HG03175 (cell line): Measurements from ENCODE around the gene DCST2.
"Not testable (repeated sequence)": the region's sequence is repeated elsewhere in the genome, so short reads cannot be mapped to it uniquely, and the experiment has no call there.

Experiments
- ATAC-seq: cut with Tn5 transposase; IDR thresholded peaks from one replicate; pipeline ENCODE4 v1.9.1; 2021; ENCODE audit warnings: mild to moderate bottlenecking, moderate library complexity; ENCODE audit not compliant: unreplicated experiment

The DCST2 gene

GRCh38 chr1:155000726-155001424 lies 32.7 kb downstream of the DCST2 start:
- ATAC-seq: peak; percentile 37

GRCh38 chr1:155000411-155000725 lies 33.2 kb downstream of the DCST2 start:
- ATAC-seq: no peak

GRCh38 chr1:154999571-155000410 lies 33.8 kb downstream of the DCST2 start:
- no peak for ATAC-seq

GRCh38 chr1:154998818-154999570 lies 34.6 kb downstream of the DCST2 start:
- no peak for ATAC-seq

GRCh38 chr1:154998201-154998780 lies 35.3 kb downstream of the DCST2 start:
- ATAC-seq: no peak

GRCh38 chr1:154996966-154997701 lies 36.4 kb downstream of the DCST2 start:
- no peak for ATAC-seq

- not testable (repeated sequence) for ATAC-seq
These were observed 38.1 kb downstream of the DCST2 start for GRCh38 chr1:154995301-154995983.

GRCh38 chr1:154994591-154994990 lies 39.0 kb downstream of the DCST2 start:
- no peak for ATAC-seq

GRCh38 chr1:154994269-154994587 lies 39.4 kb downstream of the DCST2 start:
- no peak for ATAC-seq

- ATAC-seq: no peak
These were observed 39.9 kb downstream of the DCST2 start, which contains the start of gene LENEP for GRCh38 chr1:154993572-154994268. TSS of gene LENEP (plus strand) at chr1:154993586. CDS start at chr1:154993608, 22 bp downstream.

- no peak for ATAC-seq
These were observed 40.6 kb downstream of the DCST2 start for GRCh38 chr1:154992721-154993571.

GRCh38 chr1:154990276-154990675 lies 43.3 kb downstream of the DCST2 start:
- ATAC-seq: no peak

- no peak for ATAC-seq
These were observed 44.3 kb downstream of the DCST2 start for GRCh38 chr1:154989195-154989860.

- no peak for ATAC-seq
These were observed 45.3 kb downstream of the DCST2 start for GRCh38 chr1:154988058-154988954.

GRCh38 chr1:154987326-154987725 lies 46.3 kb downstream of the DCST2 start:
- no peak for ATAC-seq

GRCh38 chr1:154986736-154987135 lies 46.8 kb downstream of the DCST2 start:
- ATAC-seq: not testable (repeated sequence)
